Keratinocyte (primary cell): ENCODE data around the gene FAM234A.

Source experiments
- EZH2 ChIP-seq: IDR thresholded peaks from one replicate; pipeline ENCODE4 v1.6.1; 2012; ENCODE audit warnings: inconsistent platforms, mild to moderate bottlenecking, low read length, moderate library complexity
- TF ChIP-seq, protein P1 (sequence below), 3 experiments: IDR thresholded peaks in 1 of 3; conservative IDR thresholded peaks in 1 of 3; optimal IDR thresholded peaks in 1 of 3; 2 replicates in 2 of 3; 3 replicates in 1 of 3; pipeline versions ENCODE3 to v1.5.1; 2011; ENCODE audit warnings: low read length in 3 of 3, mild to moderate bottlenecking in 3 of 3, moderate library complexity in 2 of 3, control low read depth in 1 of 3, inconsistent platforms in 1 of 3; ENCODE audit not compliant: insufficient read depth in 2 of 3; ENCODE audit errors: extremely low read depth in 1 of 3

DNA sequence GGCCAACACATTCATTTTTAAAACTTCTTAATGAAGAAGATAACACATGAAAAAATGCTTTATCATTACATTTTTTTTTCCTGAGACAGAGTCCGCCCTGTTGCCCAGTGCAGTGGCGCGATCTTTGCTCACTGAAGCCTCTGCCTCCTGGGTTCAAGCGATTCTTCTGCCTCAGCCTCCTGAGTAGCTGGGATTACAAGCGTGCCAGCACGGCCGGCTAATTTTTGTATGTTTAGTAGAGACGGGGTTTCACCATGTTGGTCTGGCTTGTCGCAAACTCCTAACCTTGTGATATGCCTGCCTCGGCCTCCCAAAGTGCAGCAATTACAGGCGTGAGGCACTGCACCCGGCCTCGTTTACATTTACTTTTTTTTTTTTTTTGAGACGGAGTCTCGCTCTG is 41.2 kb upstream of the FAM234A start:
- TF ChIP-seq, protein P1, sequence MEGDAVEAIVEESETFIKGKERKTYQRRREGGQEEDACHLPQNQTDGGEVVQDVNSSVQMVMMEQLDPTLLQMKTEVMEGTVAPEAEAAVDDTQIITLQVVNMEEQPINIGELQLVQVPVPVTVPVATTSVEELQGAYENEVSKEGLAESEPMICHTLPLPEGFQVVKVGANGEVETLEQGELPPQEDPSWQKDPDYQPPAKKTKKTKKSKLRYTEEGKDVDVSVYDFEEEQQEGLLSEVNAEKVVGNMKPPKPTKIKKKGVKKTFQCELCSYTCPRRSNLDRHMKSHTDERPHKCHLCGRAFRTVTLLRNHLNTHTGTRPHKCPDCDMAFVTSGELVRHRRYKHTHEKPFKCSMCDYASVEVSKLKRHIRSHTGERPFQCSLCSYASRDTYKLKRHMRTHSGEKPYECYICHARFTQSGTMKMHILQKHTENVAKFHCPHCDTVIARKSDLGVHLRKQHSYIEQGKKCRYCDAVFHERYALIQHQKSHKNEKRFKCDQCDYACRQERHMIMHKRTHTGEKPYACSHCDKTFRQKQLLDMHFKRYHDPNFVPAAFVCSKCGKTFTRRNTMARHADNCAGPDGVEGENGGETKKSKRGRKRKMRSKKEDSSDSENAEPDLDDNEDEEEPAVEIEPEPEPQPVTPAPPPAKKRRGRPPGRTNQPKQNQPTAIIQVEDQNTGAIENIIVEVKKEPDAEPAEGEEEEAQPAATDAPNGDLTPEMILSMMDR (optimal IDR thresholded peaks at IDR 0.05 in 1 of 3, IDR thresholded peaks at IDR 0.05 in 1 of 3, conservative IDR thresholded peaks at IDR 0.05 in 1 of 3; ENCODE audit: extremely low read depth in 1 of 3, insufficient read depth in 2 of 3, low read length in 3 of 3), result no peak
- no peak for TF ChIP-seq EZH2
